IMR-90 (cell line): ENCODE measurements around the gene PELI1. TPM values are rescaled to one million over a fixed set of nuclear protein-coding genes. Genes with fewer than 3 reads are reported as not detected.

Experiments
- ATAC-seq: fragments of 200-7000 bp; cut with Tn5 transposase; 2 replicates; pipeline ENCODE4 v1.9.1; 2020; ENCODE audit warnings: low read depth, mild to moderate bottlenecking, moderate library complexity
- BruUV-seq: library from RNA; stranded (reverse); fragments of 400-500 nt; replicated peaks from 2 replicates; lab custom pipeline; 2021; lab: Mats Ljungman, UMichigan
- CTCF ChIA-PET: fragments of 300-600 bp; formaldehyde crosslinking; extraction: SDS; loops from one replicate; lab custom pipeline; 2021; ENCODE audit warnings: antibody characterized with exemption; lab: Yijun Ruan, JAX
- POLR2A ChIA-PET: fragments of 300-600 bp; sonication (Branson Sonifier 250); formaldehyde crosslinking; loops from one replicate; lab custom pipeline; 2022; ENCODE audit warnings: antibody characterized with exemption; ENCODE audit not compliant: unreplicated experiment; lab: Charles Lee
- DNase-seq: peaks from one replicate; pipeline ENCODE4 v3.0.0; 2013
- H2AFZ ChIP-seq: replicated peaks from 2 replicates; pipeline ENCODE3; 2013; ENCODE audit warnings: low read length, mild to moderate bottlenecking; ENCODE audit not compliant: poor library complexity
- H2AK5ac ChIP-seq: 2 replicates; pipeline ENCODE4 v1.6.1; 2013; ENCODE audit warnings: low read depth, low read length, inconsistent platforms
- H2AK9ac ChIP-seq: replicated peaks from 2 replicates; pipeline ENCODE3; 2013; ENCODE audit warnings: mild to moderate bottlenecking, low read depth, low read length, moderate library complexity; ENCODE audit not compliant: poor library complexity
- H2BK120ac ChIP-seq: 2 replicates; pipeline ENCODE4 v1.6.1; 2013; ENCODE audit warnings: low read depth, low read length, inconsistent platforms
- H2BK15ac ChIP-seq: 3 replicates; pipeline ENCODE4 v1.6.1; 2013; ENCODE audit warnings: low read depth, low read length, inconsistent platforms
- H2BK20ac ChIP-seq: 2 replicates; pipeline ENCODE4 v1.6.1; 2013; ENCODE audit warnings: low read depth, mild to moderate bottlenecking, inconsistent platforms, low read length, moderate library complexity
- H2BK5ac ChIP-seq: 2 replicates; pipeline ENCODE4 v1.6.1; 2013; ENCODE audit warnings: mild to moderate bottlenecking, low read depth, low read length, inconsistent platforms; ENCODE audit not compliant: poor library complexity, severe bottlenecking
- H3K14ac ChIP-seq: replicated peaks from 2 replicates; pipeline ENCODE4 v1.6.1; 2013; ENCODE audit warnings: low read depth, low read length, inconsistent platforms
- H3K18ac ChIP-seq: 2 replicates; pipeline ENCODE4 v1.6.1; 2013; ENCODE audit warnings: low read depth, low read length, control low read depth
- H3K23ac ChIP-seq: 2 replicates; pipeline ENCODE4 v1.6.1; 2013; ENCODE audit warnings: low read depth, low read length, inconsistent platforms
- H3K27ac ChIP-seq: 2 replicates; pipeline ENCODE4 v1.5.1; 2013; ENCODE audit warnings: mild to moderate bottlenecking, control low read depth, low read length; ENCODE audit not compliant: insufficient read depth
- H3K27me3 ChIP-seq: 2 replicates; pipeline ENCODE4 v1.6.1; 2013; ENCODE audit warnings: low read length; ENCODE audit not compliant: control insufficient read depth, insufficient read depth
- H3K36me3 ChIP-seq: 2 replicates; pipeline ENCODE4 v1.6.1; 2013; ENCODE audit warnings: low read length, mixed read lengths; ENCODE audit not compliant: control insufficient read depth, insufficient read depth
- H3K4ac ChIP-seq: 2 replicates; pipeline ENCODE4 v1.6.1; 2013; ENCODE audit warnings: low read depth, low read length, inconsistent platforms
- H3K4me1 ChIP-seq: 2 replicates; pipeline ENCODE4 v1.6.1; 2013; ENCODE audit warnings: low read length, mixed read lengths; ENCODE audit not compliant: control insufficient read depth, insufficient read depth
- H3K4me2 ChIP-seq: 2 replicates; pipeline ENCODE4 v1.6.1; 2013; ENCODE audit warnings: low read depth, mild to moderate bottlenecking, control low read depth, low read length, moderate library complexity
- H3K4me3 ChIP-seq: 2 replicates; pipeline ENCODE4 v1.5.1; 2013; ENCODE audit warnings: low read depth, mild to moderate bottlenecking, control low read depth, low read length, moderate library complexity; ENCODE audit not compliant: insufficient read depth
- H3K56ac ChIP-seq: 2 replicates; pipeline ENCODE4 v1.6.1; 2013; ENCODE audit warnings: low read length, inconsistent platforms; ENCODE audit not compliant: insufficient read depth; ENCODE audit errors: extremely low read depth
- H3K79me1 ChIP-seq, 2 experiments: 2 replicates each; pipeline ENCODE4 v1.6.1; 2013; ENCODE audit warnings: low read length in 2 of 2, inconsistent platforms in 1 of 2, low read depth in 1 of 2
- H3K9ac ChIP-seq: 2 replicates; pipeline ENCODE4 v1.6.1; 2013; ENCODE audit warnings: low read depth, low read length, control low read depth
- H3K9me1 ChIP-seq: 2 replicates; pipeline ENCODE4 v1.6.1; 2013; ENCODE audit warnings: low read length, inconsistent platforms; ENCODE audit not compliant: insufficient read depth
- H3K9me3 ChIP-seq: 2 replicates; pipeline ENCODE4 v1.6.1; 2013; ENCODE audit warnings: low read length; ENCODE audit not compliant: control insufficient read depth, insufficient read depth
- H4K20me1 ChIP-seq: 2 replicates; pipeline ENCODE4 v1.6.1; 2013; ENCODE audit warnings: low read length, inconsistent platforms; ENCODE audit not compliant: insufficient read depth
- H4K5ac ChIP-seq: 2 replicates; pipeline ENCODE4 v1.6.1; 2013; ENCODE audit warnings: mild to moderate bottlenecking, low read depth, low read length, control low read depth
- H4K8ac ChIP-seq, 2 experiments: 2 replicates each; pipeline ENCODE4 v1.6.1; 2013; ENCODE audit warnings: low read depth in 2 of 2, low read length in 2 of 2, control low read depth in 1 of 2, inconsistent platforms in 1 of 2
- H4K91ac ChIP-seq: 2 replicates; pipeline ENCODE4 v1.6.1; 2013; ENCODE audit warnings: low read depth, low read length, inconsistent platforms; ENCODE audit not compliant: insufficient read depth
- BHLHE40 ChIP-seq: fragments of 150-350 bp; IDR thresholded peaks from 2 replicates; pipeline ENCODE4 v1.6.1; 2016; ENCODE audit warnings: mild to moderate bottlenecking, low read depth, low read length
- CEBPB ChIP-seq: IDR thresholded peaks from 2 replicates; pipeline ENCODE4 v1.6.1; 2012; ENCODE audit warnings: low read depth, low read length, improper control_type of control experiment
- CHD1 ChIP-seq: IDR thresholded peaks from 2 replicates; pipeline ENCODE4 v1.6.1; 2012; ENCODE audit warnings: low read depth, low read length, improper control_type of control experiment
- CTCF ChIP-seq: conservative IDR thresholded peaks from 2 replicates; pipeline ENCODE4 v1.5.1; 2012; ENCODE audit warnings: mild to moderate bottlenecking, low read depth, low read length, improper control_type of control experiment
- ELK1 ChIP-seq: fragments of 150-350 bp; IDR thresholded peaks from 2 replicates; pipeline ENCODE4 v1.6.1; 2016; ENCODE audit warnings: low read depth, mild to moderate bottlenecking, low read length, moderate library complexity, borderline replicate concordance
- FOS ChIP-seq: fragments of 150-350 bp; IDR thresholded peaks from 2 replicates; pipeline ENCODE4 v1.6.1; 2016; ENCODE audit warnings: low read depth, low read length
- MAFK ChIP-seq: IDR thresholded peaks from 2 replicates; pipeline ENCODE4 v1.6.1; 2012; ENCODE audit warnings: low read depth, low read length, improper control_type of control experiment
- MAZ ChIP-seq: IDR thresholded peaks from 2 replicates; pipeline ENCODE4 v1.6.1; 2012; ENCODE audit warnings: low read depth, mild to moderate bottlenecking, low read length, improper control_type of control experiment, moderate library complexity, borderline replicate concordance
- MXI1 ChIP-seq: IDR thresholded peaks from 2 replicates; pipeline ENCODE4 v1.6.1; 2012; ENCODE audit warnings: low read depth, mild to moderate bottlenecking, low read length, moderate library complexity, borderline replicate concordance
- NFE2L2 ChIP-seq: fragments of 150-350 bp; IDR thresholded peaks from 2 replicates; pipeline ENCODE4 v1.6.1; 2016; ENCODE audit warnings: low read depth, mild to moderate bottlenecking, low read length
- POLR2A ChIP-seq: IDR thresholded peaks from 2 replicates; pipeline ENCODE4 v1.6.1; 2012; ENCODE audit warnings: mild to moderate bottlenecking, low read depth, low read length
- RAD21 ChIP-seq: IDR thresholded peaks from 2 replicates; pipeline ENCODE4 v1.6.1; 2012; ENCODE audit warnings: low read length, improper control_type of control experiment
- RCOR1 ChIP-seq: IDR thresholded peaks from 2 replicates; pipeline ENCODE4 v1.6.1; 2012; ENCODE audit warnings: mild to moderate bottlenecking, low read length, improper control_type of control experiment; ENCODE audit not compliant: insufficient replicate concordance
- RFX5 ChIP-seq: IDR thresholded peaks from 2 replicates; pipeline ENCODE4 v1.8.0; 2012; ENCODE audit warnings: low read depth, mild to moderate bottlenecking, low read length, moderate library complexity
- SMC3 ChIP-seq: fragments of 150-350 bp; IDR thresholded peaks from 2 replicates; pipeline ENCODE4 v1.6.1; 2016; ENCODE audit warnings: low read depth, mild to moderate bottlenecking, antibody characterized with exemption, low read length, moderate library complexity
- USF2 ChIP-seq: fragments of 150-350 bp; IDR thresholded peaks from 2 replicates; pipeline ENCODE4 v1.6.1; 2017; ENCODE audit warnings: mild to moderate bottlenecking, antibody characterized with exemption, low read length, low read depth
- WGBS, 2 experiments: methylation state at CpG; one replicate each; pipeline versions ENCODE4 v1.1.5 to v1.1.7; 2013; ENCODE audit warnings: missing lambda C conversion rate in 2 of 2; ENCODE audit not compliant: insufficient read length in 1 of 2; ENCODE audit errors: extremely low coverage in 2 of 2; 5-methylcytosine and 5-hydroxymethylcytosine counted together
- dilution Hi-C: fragments of 300-500 bp; cut with HindIII; formaldehyde crosslinking; loops from one replicate; pipeline ENCODE4 v1.14.3; 2018; ENCODE audit warnings: low sequenced_read_pairs; ENCODE audit not compliant: unreplicated experiment
- in situ Hi-C: fragments of 300-500 bp; cut with MboI; formaldehyde crosslinking; loops from 3 replicates; pipeline ENCODE4 v1.14.3; 2019; ENCODE audit warnings: low sequenced_read_pairs, inconsistent platforms, mixed read lengths
- intact Hi-C: fragments of 100-400 bp; cut with micrococcal nuclease; formaldehyde crosslinking; loops from 2 replicates; pipeline ENCODE4 v1.10.0; 2022
- polyA plus RNA-seq, 3 experiments: library from polyadenylated mRNA; depleted of rRNA; stranded (reverse); fragments of >200 nt; gene quantifications; 2 replicates each; pipeline ENCODE4 v1.2.3, GENCODE V29; 2012; ENCODE audit warnings: low replicate concordance in 1 of 3
- total RNA-seq: library from RNA; depleted of rRNA; stranded (reverse); fragments of >200 nt; gene quantifications from 2 replicates; pipeline ENCODE4 v1.2.3, GENCODE V29; 2012

The PELI1 gene
- total and polyA plus RNA-seq, 2 of the 4 experiments (the other 2 are of a cell fraction) = 2.2 to 2.5 TPM

GRCh38 chr2:64142741-64143168, 1.5 kb downstream of the PELI1 start:
- H2BK20ac ChIP-seq = no peak overlapping the region
- in situ Hi-C loops (no loop called here), intact Hi-C loops (loop anchor here (5.0 to 10.0 kb wide), 3 partner anchors 170 to 722 kb away; no protein-coding TSS in a partner anchor), dilution Hi-C loops (no loop called here)
- peak overlapping the region; percentile 100 for H3K4me2 ChIP-seq
- no peak overlapping the region for H3K23ac ChIP-seq
- no TSS peak for BruUV-seq
- no peak overlapping the region for H3K14ac ChIP-seq
- no peak overlapping the region for H2AFZ ChIP-seq
- H3K4me1 ChIP-seq = no peaks in the 10 kb centered on the region
- H3K18ac ChIP-seq = no peak overlapping the region
- DNase-seq = peak; percentile 4
- peaks cover 0 to 6% of the 10 kb centered on the region in 2 experiments; a peak in 1 of 4 replicates for H3K79me1 ChIP-seq
- no peak overlapping the region for H4K8ac ChIP-seq
- no peak overlapping the region for H3K27ac ChIP-seq
- peaks cover 3% of the 10 kb centered on the region; the same call in 1 of the 2 replicates for H3K9me1 ChIP-seq
- no peak overlapping the region for H4K91ac ChIP-seq
- no peaks in the 10 kb centered on the region for H3K9me3 ChIP-seq
- H4K5ac ChIP-seq = no peak overlapping the region
- no peaks in the 10 kb centered on the region for H3K36me3 ChIP-seq
- peak overlapping the region; percentile 65; the same call in 1 of the 2 replicates for H3K9ac ChIP-seq
- no peak overlapping the region for H2BK120ac ChIP-seq
- no peak overlapping the region for H2BK15ac ChIP-seq
- ChIA-PET POLR2A (interaction anchor here (0.6 kb wide), 1 partner anchor 87 kb away, joined by 3 read pairs; no protein-coding TSS in a partner anchor), CTCF (no interaction called here)
- no peak overlapping the region for H2AK9ac ChIP-seq
- peak overlapping the region; percentile 90 for H3K4me3 ChIP-seq
- no peak for TF ChIP-seq CHD1
- no peak for TF ChIP-seq MAFK
- no peak for TF ChIP-seq CTCF
- TF ChIP-seq MXI1 = no peak
- no peak for TF ChIP-seq NFE2L2
- TF ChIP-seq BHLHE40 = no peak
- TF ChIP-seq RAD21 = no peak
- no peak for TF ChIP-seq RCOR1
- no peak for TF ChIP-seq SMC3
- TF ChIP-seq CEBPB = no peak
- no peak for TF ChIP-seq POLR2A
- no peak for TF ChIP-seq ELK1
- TF ChIP-seq RFX5 = no peak
- TF ChIP-seq MAZ = no peak
- no peak for TF ChIP-seq FOS
- no peak for TF ChIP-seq USF2
- H3K4ac ChIP-seq = no peak overlapping the region
- H3K56ac ChIP-seq = no peak overlapping the region
- no peak overlapping the region for H2AK5ac ChIP-seq
- no peak for ATAC-seq
- no peaks in the 10 kb centered on the region for H4K20me1 ChIP-seq
- WGBS, 2 experiments = no CpG with 5 or more reads among the region's 3 CpGs
- peaks cover 2% of the 10 kb centered on the region for H3K27me3 ChIP-seq
- no peak overlapping the region for H2BK5ac ChIP-seq
